NCI-H1417 treated with DMSO at 0.1 percent for 48 hours (cell line): ENCODE measurements around the gene DHRSX.
"Not testable (repeated sequence)": the region's sequence is repeated elsewhere in the genome, so short reads cannot be mapped to it uniquely, and the experiment has no call there.

ENCODE experiments used
- DNase-seq: peaks from one replicate; lab custom pipeline; 2025; lab: John Stamatoyannopoulos, UW

The DHRSX gene

GRCh38 chrX:2263203-2263602 is 237.6 kb downstream of the DHRSX start:
- no peak for DNase-seq

GRCh38 chrX:2262668-2263055 is 238.1 kb downstream of the DHRSX start:
- no peak for DNase-seq

- DNase-seq: no peak
Measured at GRCh38 chrX:2261831-2262667, 238.7 kb downstream of the DHRSX start.

- no peak for DNase-seq
Measured at GRCh38 chrX:2252331-2253065, 248.3 kb downstream of the DHRSX start.

- DNase-seq: no peak
Measured at GRCh38 chrX:2251211-2251610, 249.6 kb downstream of the DHRSX start.

GRCh38 chrX:2243913-2244460 is 256.8 kb downstream of the DHRSX start:
- DNase-seq: no peak

- no peak for DNase-seq
Measured at GRCh38 chrX:2242980-2243379, 257.8 kb downstream of the DHRSX start.

- no peak for DNase-seq
Measured at GRCh38 chrX:2242326-2242725, 258.4 kb downstream of the DHRSX start.

- DNase-seq: not testable (repeated sequence)
Measured at GRCh38 chrX:2241496-2241895, 259.3 kb downstream of the DHRSX start.

- DNase-seq: not testable (repeated sequence)
Measured at GRCh38 chrX:2240761-2241160, 260.0 kb downstream of the DHRSX start.

- no peak for DNase-seq
Measured at GRCh38 chrX:2237976-2238375, 262.8 kb downstream of the DHRSX start.

- DNase-seq: no peak
Measured at GRCh38 chrX:2231570-2232192, 269.1 kb downstream of the DHRSX start.

- no peak for DNase-seq
Measured at GRCh38 chrX:2230457-2230856, 270.3 kb downstream of the DHRSX start.

GRCh38 chrX:2228536-2228935 is 272.2 kb downstream of the DHRSX start:
- DNase-seq: no peak

- DNase-seq: no peak
Measured at GRCh38 chrX:2226906-2227656, 273.7 kb downstream of the DHRSX start.

GRCh38 chrX:2226182-2226581 is 274.6 kb downstream of the DHRSX start:
- no peak for DNase-seq

GRCh38 chrX:2224597-2225235 is 276.1 kb downstream of the DHRSX start:
- DNase-seq: no peak

GRCh38 chrX:2224161-2224560 is 276.6 kb downstream of the DHRSX start:
- DNase-seq: no peak

GRCh38 chrX:2220829-2221567 is 279.8 kb downstream of the DHRSX start:
- DNase-seq: no peak

GRCh38 chrX:2220296-2220695 is 280.5 kb downstream of the DHRSX start:
- DNase-seq: no peak
